HG03469 (cell line): ENCODE data around the gene NDUFV1.
"Not testable (repeated sequence)": the region's sequence is repeated elsewhere in the genome, so short reads cannot be mapped to it uniquely, and the experiment has no call there.

Experiments used
- ATAC-seq: cut with Tn5 transposase; IDR thresholded peaks from one replicate; pipeline ENCODE4 v1.9.1; 2021; ENCODE audit warnings: mild to moderate bottlenecking, moderate library complexity, moderate number of reproducible peaks; ENCODE audit not compliant: unreplicated experiment

Gene NDUFV1

GRCh38 chr11:67585911-67586310, 20.8 kb upstream of the NDUFV1 start:
- ATAC-seq: no peak

GRCh38 chr11:67586568-67587250, 20.0 kb upstream of the NDUFV1 start:
- no peak for ATAC-seq

GRCh38 chr11:67588136-67588503, 18.6 kb upstream of the NDUFV1 start:
- no peak for ATAC-seq

GRCh38 chr11:67588899-67589415, 17.8 kb upstream of the NDUFV1 start:
- ATAC-seq: not testable (repeated sequence)

GRCh38 chr11:67592880-67593564, 13.7 kb upstream of the NDUFV1 start:
- no peak for ATAC-seq

- ATAC-seq: no peak
These were observed 13.2 kb upstream of the NDUFV1 start for GRCh38 chr11:67593565-67593905.

GRCh38 chr11:67594480-67594879, 12.3 kb upstream of the NDUFV1 start:
- ATAC-seq: no peak

- ATAC-seq: no peak
These were observed 9.9 kb upstream of the NDUFV1 start for GRCh38 chr11:67596753-67597300.

GRCh38 chr11:67597458-67597857, 9.3 kb upstream of the NDUFV1 start:
- not testable (repeated sequence) for ATAC-seq

GRCh38 chr11:67597963-67598362, 8.8 kb upstream of the NDUFV1 start:
- ATAC-seq: not testable (repeated sequence)

- ATAC-seq: no peak
These were observed 7.6 kb upstream of the NDUFV1 start for GRCh38 chr11:67599149-67599548.

- ATAC-seq: no peak
These were observed 6.3 kb upstream of the NDUFV1 start for GRCh38 chr11:67600324-67601029.

GRCh38 chr11:67601098-67601497, 5.6 kb upstream of the NDUFV1 start:
- no peak for ATAC-seq

- ATAC-seq: not testable (repeated sequence)
These were observed 2.6 kb upstream of the NDUFV1 start for GRCh38 chr11:67604119-67604518.

- ATAC-seq: no peak
These were observed 1.9 kb upstream of the NDUFV1 start for GRCh38 chr11:67604815-67605214.

GRCh38 chr11:67605231-67606011, 1.3 kb upstream of the NDUFV1 start:
- no peak for ATAC-seq

- ATAC-seq: no peak
These were observed 644 bp upstream of the NDUFV1 start for GRCh38 chr11:67606093-67606491.

GRCh38 chr11:67607507-67607906, 771 bp downstream of the NDUFV1 start:
- ATAC-seq: no peak

GRCh38 chr11:67608486-67608885, 1.8 kb downstream of the NDUFV1 start:
- no peak for ATAC-seq

GRCh38 chr11:67609316-67609715, 2.6 kb downstream of the NDUFV1 start:
- ATAC-seq: no peak
